GM21390 (cell line): ENCODE results near the gene KLK13.

ENCODE experiments used
- ATAC-seq: cut with Tn5 transposase; IDR thresholded peaks from one replicate; pipeline ENCODE4 v1.9.1; 2021; ENCODE audit not compliant: unreplicated experiment

KLK13 gene, protein sequence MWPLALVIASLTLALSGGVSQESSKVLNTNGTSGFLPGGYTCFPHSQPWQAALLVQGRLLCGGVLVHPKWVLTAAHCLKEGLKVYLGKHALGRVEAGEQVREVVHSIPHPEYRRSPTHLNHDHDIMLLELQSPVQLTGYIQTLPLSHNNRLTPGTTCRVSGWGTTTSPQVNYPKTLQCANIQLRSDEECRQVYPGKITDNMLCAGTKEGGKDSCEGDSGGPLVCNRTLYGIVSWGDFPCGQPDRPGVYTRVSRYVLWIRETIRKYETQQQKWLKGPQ

DNA sequence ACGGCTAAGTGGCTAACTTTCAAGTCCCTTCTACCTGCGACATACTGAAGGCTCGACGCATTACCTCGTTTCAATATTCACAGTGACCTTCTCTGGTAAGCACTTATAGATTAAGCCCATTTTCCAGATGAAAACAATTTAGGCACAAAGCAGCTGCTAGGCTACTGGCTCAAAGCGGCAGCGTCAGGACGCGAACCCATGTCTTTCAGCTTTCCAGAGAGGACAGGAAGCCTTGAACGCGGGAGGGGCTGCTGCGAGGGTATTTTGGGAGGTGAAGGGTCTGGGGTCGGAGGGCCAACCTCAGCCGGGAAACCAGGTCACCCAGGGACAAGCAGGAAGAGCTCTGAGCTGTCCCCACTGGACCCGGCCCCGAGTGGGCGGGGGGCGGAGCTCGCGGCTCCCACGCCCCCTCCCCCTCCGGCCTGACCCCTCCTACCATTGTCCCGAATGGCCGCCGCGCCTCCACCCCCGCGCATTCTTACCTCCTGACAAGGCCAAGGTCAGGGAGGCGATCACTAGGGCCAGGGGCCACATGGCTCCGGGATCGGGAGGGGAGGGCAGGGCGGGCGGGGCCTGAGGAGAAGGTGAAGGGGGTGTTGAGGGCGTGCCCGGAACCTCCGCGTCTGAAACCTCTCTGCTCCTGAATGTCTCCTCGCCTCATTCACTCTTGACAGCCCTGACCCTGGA lies at the start of gene KLK13:
Gene KLK13, minus strand, starts transcription at position 559 of the 687 bp plus-strand sequence. Its CDS starts 25 bp downstream, at position 534.
- no peak for ATAC-seq

DNA sequence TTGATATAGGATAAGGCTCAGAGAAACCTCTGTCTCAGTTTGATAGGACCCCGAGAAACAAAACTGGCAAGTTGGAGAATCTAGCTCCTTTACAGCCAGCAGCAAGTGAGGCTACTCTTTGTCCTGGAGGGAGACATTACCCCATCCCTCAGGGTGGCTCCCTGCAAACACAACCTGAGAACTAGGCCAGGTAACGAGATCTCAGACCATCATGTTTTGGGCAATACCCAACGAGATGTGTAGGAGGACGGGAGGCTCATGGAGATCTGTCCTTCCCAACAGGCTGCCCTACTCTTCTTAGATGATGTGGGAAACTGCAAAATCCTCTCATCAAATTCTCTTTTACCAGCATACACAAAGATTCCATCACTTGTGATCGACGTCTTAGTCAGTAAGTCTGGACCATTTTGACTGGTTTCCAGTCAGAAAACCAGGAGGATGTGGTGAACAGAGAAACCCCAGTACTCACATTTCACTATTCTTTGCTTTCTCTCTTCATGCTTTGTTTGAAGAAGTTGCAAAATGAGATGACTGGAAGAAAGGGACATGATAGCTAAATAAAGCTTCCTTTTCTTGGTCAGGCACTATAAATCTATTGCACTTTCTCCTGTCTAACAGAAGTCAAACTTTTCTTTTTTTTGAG lies 49.3 kb upstream of the KLK13 start:
- no peak for ATAC-seq

DNA sequence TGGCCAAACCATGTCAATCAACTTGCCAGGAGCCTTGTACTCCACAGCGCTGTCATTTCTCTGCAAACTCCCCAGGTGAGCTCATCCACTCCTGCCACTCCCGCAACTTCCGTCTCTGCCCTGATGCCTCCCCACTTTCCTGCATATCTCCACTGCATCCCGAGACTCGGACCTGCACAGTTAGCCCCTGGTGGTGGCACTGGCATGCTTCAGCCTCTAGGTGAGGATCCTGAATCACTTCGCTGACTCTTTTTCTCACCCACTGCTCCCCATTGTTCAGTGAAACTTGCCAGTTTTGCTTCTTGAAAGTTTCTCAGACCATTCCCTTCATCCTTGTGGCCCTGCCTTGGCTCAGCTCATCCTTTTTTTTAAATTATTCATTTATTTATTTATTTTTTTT lies 46.7 kb upstream of the KLK13 start:
- no peak for ATAC-seq

DNA sequence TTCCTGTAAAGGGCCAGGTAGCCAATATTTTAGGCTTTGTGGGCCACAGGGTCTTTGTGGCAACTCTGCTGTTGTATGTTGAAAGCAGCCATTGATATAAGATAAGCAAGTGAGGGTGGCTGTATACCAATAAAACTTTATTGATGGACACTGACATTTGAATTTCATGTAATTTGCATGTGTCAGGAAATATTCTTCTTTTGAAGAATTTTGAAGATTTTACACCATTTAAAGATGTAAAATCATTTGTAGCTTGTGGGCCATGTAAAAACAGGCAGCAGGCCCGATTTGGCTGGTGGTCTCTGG lies 45.7 kb upstream of the KLK13 start:
- ATAC-seq = no peak

DNA sequence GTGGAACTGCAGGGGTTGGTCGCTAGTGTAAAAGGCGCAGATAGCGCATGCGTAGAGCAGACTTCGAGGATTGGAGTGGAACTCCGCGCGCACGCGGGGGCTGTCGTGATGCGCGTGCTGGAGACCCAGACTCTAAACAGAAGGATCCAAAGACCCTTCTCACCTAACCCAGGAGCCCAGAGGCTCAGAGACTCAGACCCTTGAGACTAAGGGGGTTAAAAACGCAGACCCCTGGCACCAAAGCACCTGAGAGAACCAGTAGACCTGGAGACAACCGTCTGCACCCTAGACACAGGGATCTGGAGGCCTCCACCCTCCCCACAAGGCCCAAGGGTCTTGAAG lies 43.9 kb upstream of the KLK13 start:
- ATAC-seq = peak; percentile 24

DNA sequence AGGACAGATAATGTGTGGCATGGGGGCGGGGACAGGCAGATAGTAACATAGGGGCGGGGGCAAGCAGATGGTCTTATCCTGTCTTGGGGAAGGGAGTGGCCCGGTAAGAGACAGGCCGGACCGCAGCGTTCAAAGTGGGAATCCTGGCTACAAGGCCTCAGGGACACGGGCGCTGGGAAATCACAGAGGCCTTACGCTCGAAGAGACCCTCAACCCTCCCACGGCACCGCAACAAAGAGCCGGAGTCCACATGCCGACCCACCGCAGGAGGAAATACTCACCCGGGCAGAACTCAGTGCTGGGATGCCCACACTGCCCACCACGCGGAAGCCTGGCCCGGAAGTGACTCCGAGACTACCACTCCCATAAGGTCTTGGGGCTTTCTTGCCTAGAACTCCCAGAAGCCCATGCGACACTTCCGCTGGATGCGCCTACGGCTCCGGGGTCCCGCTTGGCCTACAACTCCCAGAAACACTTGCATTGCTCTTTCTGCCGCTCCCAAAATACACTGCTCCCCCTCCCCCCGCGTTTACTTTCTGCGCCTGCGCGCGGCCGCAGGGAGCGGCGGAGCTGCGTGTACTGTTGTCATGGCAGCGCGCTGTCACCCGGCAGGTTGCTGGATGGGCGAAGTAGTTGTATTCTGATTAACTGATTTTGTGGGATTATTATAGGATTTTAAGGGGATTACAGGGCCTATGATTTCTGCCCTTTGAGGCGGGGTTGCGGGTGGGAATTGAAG lies 43.3 kb upstream of the KLK13 start, which contains the start of gene CTU1:
Gene CTU1, minus strand, starts transcription at position 344 of the 739 bp plus-strand sequence. CDS start 3,840 bp downstream, outside the sequence.
- peak; percentile 88 for ATAC-seq

DNA sequence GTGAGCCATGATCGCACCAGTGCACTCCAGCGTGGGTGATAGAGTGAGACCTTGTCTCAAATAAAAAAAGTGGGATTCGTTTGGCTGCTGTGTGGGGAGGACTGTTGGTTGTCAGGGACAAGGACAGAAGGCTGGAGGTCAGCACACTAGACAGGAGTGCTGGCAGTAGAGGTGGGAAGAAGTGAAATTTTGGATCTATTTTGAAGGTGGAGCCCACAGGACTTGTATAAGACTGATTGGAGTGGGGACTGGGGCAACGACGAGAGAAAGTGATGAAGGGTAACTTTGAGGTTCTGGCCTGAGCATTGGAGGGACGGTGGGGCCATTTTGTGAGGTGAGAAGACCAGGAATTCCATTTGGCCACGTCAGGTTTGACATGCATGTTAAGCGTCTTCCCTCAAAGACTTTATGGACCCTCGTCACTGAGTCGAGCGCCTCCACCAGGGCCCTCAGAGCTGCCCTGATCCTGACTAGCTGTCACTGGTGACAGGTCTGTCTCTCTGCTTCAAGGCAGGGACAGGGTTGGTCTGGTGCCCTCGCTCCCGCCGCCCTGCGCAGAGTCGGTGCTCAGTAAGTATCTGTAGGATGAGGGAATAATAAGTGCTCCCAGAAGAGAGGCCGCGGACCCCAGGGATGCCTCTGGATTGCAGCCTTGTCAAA lies 42.6 kb upstream of the KLK13 start:
- no peak for ATAC-seq

DNA sequence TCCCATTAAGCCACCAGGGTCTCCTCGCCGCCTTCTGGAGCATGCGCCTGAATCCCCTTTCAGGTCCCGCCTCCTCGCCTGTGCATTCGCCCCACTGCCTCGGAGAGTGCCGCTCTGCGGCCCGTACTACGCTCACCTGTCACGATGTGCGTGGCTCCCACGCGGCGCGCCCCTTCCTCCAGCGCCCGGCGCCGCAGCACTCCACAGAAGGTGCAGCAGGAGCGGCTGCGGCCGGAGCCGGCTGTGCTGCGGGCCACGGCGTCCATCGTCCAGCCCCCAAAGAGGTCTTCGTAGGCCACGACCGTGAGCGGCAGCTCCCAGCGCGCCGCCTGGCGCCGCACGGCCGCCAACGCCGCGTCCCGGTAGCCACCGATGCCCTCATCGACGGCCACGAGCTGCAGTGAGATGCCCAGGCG lies 39.0 kb upstream of the KLK13 start:
- no peak for ATAC-seq

DNA sequence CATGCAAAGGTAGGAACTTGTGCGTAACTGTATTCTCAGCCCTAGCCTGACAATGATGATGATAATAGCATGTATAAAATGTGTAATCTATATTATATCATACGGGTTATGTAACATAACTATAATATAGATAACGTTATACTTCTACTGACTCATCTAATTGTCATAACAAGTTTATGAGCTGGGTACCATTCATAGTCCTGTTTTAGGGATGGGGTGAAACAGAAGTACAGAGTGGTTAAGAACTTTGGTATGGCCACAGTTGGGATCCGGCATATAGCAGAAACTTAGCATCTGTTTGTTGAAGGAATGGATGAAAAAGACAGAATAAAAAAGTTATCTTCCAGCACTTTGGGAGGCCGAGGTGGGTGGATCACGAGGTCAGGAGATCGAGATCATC lies 38.1 kb upstream of the KLK13 start:
- ATAC-seq = no peak

DNA sequence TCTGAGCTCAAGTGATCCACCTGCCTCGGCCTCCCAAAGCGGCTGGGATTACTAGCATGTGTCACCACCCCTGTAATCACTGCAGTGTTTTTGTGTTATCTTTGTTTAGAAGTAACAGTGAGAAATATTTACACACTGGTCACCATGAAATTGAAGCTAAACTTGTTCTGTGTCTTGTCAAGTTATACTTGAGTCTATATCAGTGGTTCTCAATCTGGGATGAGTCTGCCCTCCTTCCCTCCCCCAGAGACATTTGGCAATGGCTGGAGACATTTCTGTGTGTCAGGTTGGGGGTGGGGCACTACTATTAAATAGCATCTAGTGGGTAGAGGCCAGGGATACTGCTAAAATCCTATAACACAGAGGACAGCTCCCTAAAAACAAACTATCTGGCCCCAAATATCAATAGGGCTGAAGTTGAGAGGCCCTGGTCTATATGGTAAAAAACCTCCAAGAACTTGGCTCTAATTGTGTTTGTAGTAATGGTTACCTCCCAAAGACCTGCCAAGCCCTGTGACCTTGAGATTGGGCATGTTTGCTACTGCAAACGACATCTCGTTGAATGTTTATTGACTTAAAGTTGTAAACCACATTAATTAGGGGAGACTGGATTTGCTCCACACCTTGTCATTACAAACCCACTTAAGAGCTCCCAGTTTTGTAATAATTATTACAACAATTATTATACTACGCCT lies 36.4 kb upstream of the KLK13 start:
- ATAC-seq = no peak

DNA sequence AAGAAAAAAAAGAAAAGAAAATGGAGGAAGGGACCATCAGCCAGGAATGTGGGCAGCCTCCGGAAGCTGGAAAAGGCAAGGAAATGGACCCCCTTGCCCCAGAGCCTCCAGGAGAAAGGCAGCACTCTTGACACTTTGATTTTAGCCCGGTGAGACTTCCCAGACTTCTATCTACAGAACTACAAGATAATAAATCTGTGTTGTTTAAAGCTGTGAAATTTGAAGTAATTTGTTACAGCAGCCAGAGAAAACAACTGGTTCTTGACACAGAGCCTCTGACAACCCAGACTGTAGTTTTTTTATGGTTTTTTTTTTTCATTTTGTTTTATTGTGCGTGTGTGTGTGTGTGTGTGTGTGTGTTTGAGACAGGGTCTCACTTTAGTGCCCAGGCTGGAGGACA lies 35.7 kb upstream of the KLK13 start:
- ATAC-seq = no peak

DNA sequence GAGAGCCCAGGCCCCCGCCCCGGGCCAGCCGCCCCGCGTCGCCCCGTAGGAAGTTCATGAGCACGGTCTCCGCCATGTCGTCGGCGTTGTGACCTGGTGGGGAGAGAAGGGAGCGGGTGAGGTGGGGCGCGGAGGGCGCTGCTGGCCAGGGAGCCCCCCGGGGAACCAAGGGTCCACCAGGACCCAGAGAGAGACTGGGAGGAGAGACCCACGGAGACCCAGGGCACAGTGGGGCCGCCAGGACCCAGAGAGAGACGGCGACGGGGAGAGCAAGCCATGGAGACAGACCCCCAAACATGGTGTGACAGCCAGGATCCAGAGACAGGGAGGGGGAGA lies 34.1 kb upstream of the KLK13 start:
- no peak for ATAC-seq

DNA sequence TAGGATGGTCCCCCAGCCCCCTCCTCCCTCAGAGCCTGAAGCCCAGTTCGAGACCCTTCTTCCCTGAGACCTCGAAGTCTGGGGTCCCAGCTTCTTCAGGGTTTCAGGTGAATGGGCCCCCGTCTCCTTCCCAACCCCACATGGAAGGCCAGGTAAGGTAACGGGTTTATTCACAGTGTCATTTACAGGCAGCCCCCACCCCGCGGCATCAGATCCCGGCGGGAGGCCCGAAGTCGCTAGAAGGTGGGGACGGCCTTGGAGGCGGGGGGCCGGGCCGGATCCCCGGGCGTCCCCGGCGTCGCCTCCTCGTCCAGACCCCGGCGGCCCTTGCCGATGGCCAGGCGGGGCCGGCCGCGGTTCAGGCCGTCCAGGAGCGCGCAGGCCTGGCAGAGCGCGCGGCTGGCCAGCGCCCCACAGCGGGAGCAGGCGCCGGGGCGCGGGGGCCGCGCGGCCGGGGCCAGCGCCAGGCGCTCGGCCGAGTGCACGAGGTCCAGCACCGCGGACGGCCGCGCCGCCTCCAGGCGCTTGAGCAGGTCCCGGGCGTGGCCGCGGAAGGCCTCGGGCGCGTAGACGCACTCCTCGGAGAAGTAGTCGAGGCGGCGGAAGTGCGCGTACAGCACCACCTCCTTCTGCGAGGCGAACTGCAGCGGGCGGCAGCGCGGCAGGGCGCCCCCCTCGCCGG lies 33.6 kb upstream of the KLK13 start:
- ATAC-seq = no peak

DNA sequence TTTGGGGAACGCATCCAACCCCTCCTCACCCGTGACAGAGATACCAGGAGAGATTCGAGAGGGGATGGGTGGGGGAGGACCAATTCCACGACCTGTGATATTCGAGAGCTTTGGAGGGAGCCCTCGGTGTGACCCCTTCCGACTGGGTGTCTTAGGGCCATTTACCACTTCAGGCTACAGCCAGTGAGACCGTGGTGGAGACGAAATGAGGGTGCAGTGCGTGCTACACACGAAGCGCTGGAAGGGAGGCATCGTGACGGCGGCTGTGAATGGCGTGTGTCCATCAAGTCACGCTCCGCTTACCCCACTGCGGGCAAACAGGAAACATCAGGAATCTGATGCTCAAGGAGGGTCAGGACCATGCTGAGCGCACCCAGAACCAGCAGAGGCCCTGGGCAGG lies 32.9 kb upstream of the KLK13 start:
- no peak for ATAC-seq

DNA sequence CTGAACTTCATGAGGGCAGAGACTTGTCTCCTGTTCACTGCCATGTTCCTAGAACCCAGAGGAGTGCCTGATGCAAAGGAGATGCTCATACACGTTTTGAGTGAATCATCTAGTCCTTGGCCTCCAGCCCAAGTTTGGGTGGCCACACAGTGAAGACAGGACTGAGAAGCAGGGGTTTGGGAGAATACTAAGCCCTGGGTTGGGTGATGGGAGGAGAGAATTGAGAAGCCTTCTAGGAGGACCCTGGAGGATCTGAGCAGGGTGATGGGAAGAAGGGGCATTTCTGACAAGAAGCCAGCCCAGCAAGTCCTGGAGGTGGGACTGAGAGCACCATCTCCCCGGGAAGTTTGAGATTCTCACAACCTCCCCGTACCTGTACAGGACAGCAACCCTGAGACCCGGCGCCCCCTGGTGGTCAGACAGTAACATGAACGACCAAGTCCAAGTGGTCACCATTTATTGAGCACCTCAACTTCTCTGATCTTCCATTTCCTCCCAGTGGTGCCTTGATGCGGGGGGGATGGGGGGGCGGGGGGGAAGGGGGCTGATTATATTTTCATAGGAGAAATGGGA lies 32.4 kb upstream of the KLK13 start:
- no peak for ATAC-seq

DNA sequence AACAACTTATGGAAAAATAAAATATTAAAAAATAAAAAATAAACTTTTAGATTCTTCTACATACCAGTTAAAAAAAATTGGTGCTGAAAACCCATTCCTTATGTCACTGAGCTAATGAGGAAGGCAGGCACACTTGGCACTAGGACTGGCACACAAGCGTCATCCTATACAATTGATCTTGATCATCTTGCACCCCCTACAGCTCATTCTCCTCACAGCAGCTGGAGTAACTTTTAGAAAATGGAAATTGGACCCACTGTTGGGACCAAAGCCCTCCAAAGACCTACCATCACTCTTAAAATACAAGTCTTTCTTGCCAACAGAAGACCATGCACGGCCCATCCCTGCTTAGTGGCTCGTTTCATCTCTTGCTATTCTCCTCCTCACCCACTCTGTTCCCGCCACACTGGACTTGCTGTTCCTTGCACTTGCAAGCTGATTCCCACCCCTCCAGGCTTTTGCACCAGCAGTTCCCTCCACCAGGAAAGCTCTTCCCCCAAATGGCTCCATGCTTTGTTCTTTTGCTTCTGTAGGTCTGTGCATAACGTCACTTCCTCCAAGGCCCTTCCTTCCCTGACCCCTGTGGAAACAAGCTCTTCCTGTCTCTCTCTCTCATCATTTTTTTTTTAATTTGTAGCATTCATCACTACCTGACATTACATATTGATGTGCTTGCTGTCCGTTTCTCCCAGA lies 31.7 kb upstream of the KLK13 start:
- ATAC-seq = no peak

DNA sequence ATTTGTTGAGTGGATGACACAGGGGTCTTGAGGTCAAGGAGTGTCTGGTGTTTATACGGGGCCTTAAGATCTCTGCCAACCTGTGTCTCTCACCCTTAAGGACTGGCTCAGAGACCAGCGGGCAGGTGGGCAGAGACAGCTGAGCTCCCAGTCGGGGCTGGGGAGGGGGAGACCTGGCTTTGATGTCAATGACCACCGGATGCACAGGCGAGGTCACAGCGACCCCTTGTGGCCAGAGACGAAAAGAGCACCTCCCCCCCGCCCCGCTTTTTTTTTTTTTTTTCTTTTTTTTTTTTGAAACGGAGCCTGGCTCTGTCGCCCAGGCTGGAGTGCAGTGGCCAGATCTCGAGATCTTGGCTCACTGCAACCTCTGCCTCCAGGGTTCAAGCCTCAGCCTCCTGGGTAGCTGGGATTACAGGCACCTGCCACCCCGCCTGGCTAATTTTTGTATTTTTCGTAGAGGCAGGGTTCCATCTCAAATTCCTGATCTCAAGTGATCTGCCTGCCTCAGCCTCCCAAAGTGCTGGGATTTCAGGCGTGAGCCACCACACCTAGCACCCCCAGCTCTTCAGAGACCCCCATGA lies 29.9 kb upstream of the KLK13 start:
- ATAC-seq = no peak

DNA sequence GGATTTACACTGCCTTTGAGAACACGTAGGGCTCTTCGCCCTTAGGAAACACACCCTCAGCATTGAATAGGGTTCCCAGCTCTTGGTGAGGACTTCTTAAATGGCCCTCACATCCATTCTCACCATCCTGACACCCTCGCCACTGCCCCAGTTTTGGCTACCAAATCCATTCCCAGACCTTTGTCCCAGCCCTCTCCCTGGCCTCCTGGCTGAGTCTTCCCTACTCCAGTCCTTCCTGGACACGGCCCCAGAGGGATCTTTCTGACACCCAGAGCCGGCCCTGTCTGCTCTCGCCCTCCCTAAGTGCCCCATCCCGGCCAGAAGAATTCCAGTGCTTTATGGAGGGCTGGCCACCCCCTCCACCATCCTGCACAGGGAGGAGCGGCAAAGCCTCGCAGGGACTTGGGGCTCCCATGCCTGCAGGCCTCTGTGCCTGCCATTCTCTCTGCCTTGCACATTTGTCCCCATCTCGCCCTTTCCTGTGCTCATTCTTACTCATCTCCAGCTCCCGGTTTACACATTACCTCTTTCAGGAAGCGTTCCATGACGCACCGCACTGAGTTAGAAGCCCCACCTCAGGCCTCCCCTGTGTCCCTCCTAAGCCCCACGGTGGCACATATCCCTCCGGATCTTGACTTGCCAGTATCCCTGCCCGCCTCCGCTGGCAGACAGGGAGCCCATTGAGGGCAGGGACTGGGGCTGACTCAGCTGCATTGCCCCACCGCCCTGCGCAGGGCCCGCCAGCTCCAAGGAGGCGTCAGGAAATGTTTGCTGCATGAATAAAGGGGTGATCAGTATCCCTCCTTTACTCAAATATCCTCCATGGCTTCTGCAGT lies 28.8 kb upstream of the KLK13 start:
- no peak for ATAC-seq
